Peyer's patch (tissue), 4 donors: ENCODE measurements around the gene HOTAIR.

Source experiments
- CTCF ChIP-seq, 6 experiments: fragments of 450-650 bp in 4 of 6; fragments of 200-600 bp in 2 of 6; sonication (generic) in 1 of 6; IDR thresholded peaks; one replicate each; pipeline ENCODE4 v1.5.1; 2017 to 2019; ENCODE audit warnings: antibody characterized with exemption in 6 of 6, mild to moderate bottlenecking in 3 of 6, moderate library complexity in 1 of 6
- POLR2A ChIP-seq, 2 donors: fragments of 450-650 bp; IDR thresholded peaks; one replicate each; pipeline ENCODE4 v1.5.1; 2017; ENCODE audit warnings: antibody characterized with exemption in 2 of 2, mild to moderate bottlenecking in 2 of 2, moderate library complexity in 2 of 2

- TF ChIP-seq CTCF (IDR thresholded peaks at IDR 0.05) (no peak), POLR2A (IDR thresholded peaks at IDR 0.05) (no peak)
Observed at GRCh38 chr12:53975479-53976152, 862 bp upstream of the HOTAIR start.
